HG03460 (cell line): ENCODE data around the gene ASB8.
A peak's percentile ranks its signal among the peaks of the same experiment; 100 is the strongest.

Experiments
- ATAC-seq: cut with Tn5 transposase; IDR thresholded peaks from one replicate; pipeline ENCODE4 v1.9.1; 2021; ENCODE audit not compliant: unreplicated experiment

The ASB8 gene

GRCh38 chr12:48106681-48107613 is 50.4 kb downstream of the ASB8 start:
- ATAC-seq = no peak

- peak; percentile 73 for ATAC-seq
Measured at GRCh38 chr12:48105867-48106680, 51.2 kb downstream of the ASB8 start, which contains the start of gene SENP1. SENP1 (minus strand) TSS chr12:48106079; CDS start chr12:48101472, 4,607 bp downstream.

DNA sequence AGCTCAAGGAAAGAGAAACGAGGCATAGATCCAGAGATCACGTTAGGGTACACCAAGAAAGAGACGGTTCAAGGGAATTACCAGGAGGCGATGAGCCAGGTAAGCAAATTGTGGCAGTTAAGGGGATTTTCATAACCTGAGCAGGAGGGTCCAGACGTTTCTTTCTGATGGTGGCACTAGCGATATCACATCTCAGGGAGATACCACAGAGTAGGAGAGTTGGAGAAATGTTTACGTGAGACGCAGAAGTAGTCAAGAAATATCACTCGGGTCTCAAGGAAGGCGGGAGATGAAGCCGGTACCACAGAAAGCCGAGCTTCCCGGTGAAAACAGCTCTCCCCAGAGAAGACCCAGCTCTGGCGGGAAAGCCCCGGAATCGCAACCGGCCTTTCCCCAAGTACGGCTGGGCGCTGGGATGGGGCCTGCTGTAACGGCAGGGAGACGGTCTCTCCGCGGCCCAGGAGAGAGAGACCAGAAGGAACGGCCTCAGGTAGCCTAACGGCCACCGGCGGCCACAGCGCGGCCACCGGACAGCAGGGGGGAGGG is 51.9 kb downstream of the ASB8 start:
- peak; percentile 30 for ATAC-seq

GRCh38 chr12:48104531-48104930 is 52.8 kb downstream of the ASB8 start:
- no peak for ATAC-seq
